DOHH2 (cell line): ENCODE measurements around the gene ATP13A2.
"Not testable (repeated sequence)": the region's sequence is repeated elsewhere in the genome, so short reads cannot be mapped to it uniquely, and the experiment has no call there.

Experiments
- H3F3A ChIP-seq: fragments of 200-600 bp; sonication (generic), shearing (Covaris generic); 2 replicates; pipeline ENCODE4 v1.6.0; 2016; ENCODE audit warnings: antibody characterized with exemption, mild to moderate bottlenecking; ENCODE audit not compliant: control insufficient read depth, insufficient read depth
- H3K27ac ChIP-seq: fragments of 200-600 bp; sonication (generic); 2 replicates; pipeline ENCODE4 v1.5.1; 2014; ENCODE audit warnings: low read depth, mild to moderate bottlenecking, low read length, moderate library complexity
- H3K27me3 ChIP-seq: fragments of 200-600 bp; sonication (generic); 2 replicates; pipeline ENCODE4 v1.6.1; 2014; ENCODE audit warnings: mild to moderate bottlenecking, low read length, mixed read lengths; ENCODE audit not compliant: control insufficient read depth
- H3K36me3 ChIP-seq: fragments of 200-600 bp; sonication (generic); 2 replicates; pipeline ENCODE4 v1.6.1; 2014; ENCODE audit warnings: mild to moderate bottlenecking, low read length, moderate library complexity, mixed read lengths; ENCODE audit not compliant: control insufficient read depth
- H3K4me1 ChIP-seq: fragments of 200-600 bp; sonication (generic); 2 replicates; pipeline ENCODE4 v1.6.1; 2014; ENCODE audit warnings: mild to moderate bottlenecking, low read length, mixed read lengths; ENCODE audit not compliant: control insufficient read depth
- H3K4me2 ChIP-seq: fragments of 200-600 bp; sonication (generic); 2 replicates; pipeline ENCODE4 v1.6.0; 2014; ENCODE audit warnings: mild to moderate bottlenecking, low read length, moderate library complexity
- H3K4me3 ChIP-seq: fragments of 200-600 bp; sonication (generic); 2 replicates; pipeline ENCODE4 v1.5.1; 2014; ENCODE audit warnings: mild to moderate bottlenecking, low read length, mixed read lengths
- H3K79me2 ChIP-seq: fragments of 200-600 bp; sonication (generic); 2 replicates; pipeline ENCODE4 v1.6.1; 2014; ENCODE audit warnings: mild to moderate bottlenecking, low read length, mixed read lengths; ENCODE audit not compliant: control insufficient read depth
- H3K9me2 ChIP-seq: fragments of 200-600 bp; sonication (generic); replicated peaks from 2 replicates; pipeline ENCODE4 v1.6.1; 2014; ENCODE audit warnings: mild to moderate bottlenecking, low read length, mixed read lengths; ENCODE audit not compliant: control insufficient read depth
- H3K9me3 ChIP-seq: fragments of 200-600 bp; sonication (generic); 2 replicates; pipeline ENCODE4 v1.6.1; 2014; ENCODE audit warnings: antibody characterized with exemption, low read length, mixed read lengths; ENCODE audit not compliant: control insufficient read depth, insufficient read depth
- H4K20me1 ChIP-seq: fragments of 200-600 bp; sonication (generic); 2 replicates; pipeline ENCODE4 v1.6.0; 2014; ENCODE audit warnings: low read depth, mild to moderate bottlenecking, antibody characterized with exemption, low read length, moderate library complexity; ENCODE audit not compliant: control insufficient read depth, insufficient read depth
- CTCF ChIP-seq: fragments of 200-600 bp; sonication (generic); IDR thresholded peaks from one replicate; pipeline ENCODE4 v1.5.1; 2014; ENCODE audit warnings: antibody characterized with exemption, mild to moderate bottlenecking, low read depth, low read length; ENCODE audit not compliant: poor library complexity, severe bottlenecking
- EZH2phosphoT487 ChIP-seq: fragments of 200-600 bp; sonication (generic); IDR thresholded peaks from 2 replicates; pipeline ENCODE4 v1.6.1; 2017; ENCODE audit warnings: borderline replicate concordance, mild to moderate bottlenecking, antibody characterized with exemption, low read length, moderate library complexity, mixed read lengths

The ATP13A2 gene

GRCh38 chr1:16965486-16966067 lies 46.2 kb downstream of the ATP13A2 start:
- Histone ChIP-seq H3K9me2 (no peaks in the 10 kb centered on the region), H3K36me3 (no peaks in the 10 kb centered on the region), H3K27ac (no peak overlapping the region), H3K79me2 (no peaks in the 10 kb centered on the region), H3K27me3 (no peaks in the 10 kb centered on the region), H3K4me2 (no peak overlapping the region), H3K9me3 (no peaks in the 10 kb centered on the region), H3K4me1 (peaks cover 5% of the 10 kb centered on the region), H3F3A (no peaks in the 10 kb centered on the region), H3K4me3 (no peak overlapping the region), H4K20me1 (no peaks in the 10 kb centered on the region)
- TF ChIP-seq CTCF = no peak
- no peak for TF ChIP-seq EZH2phosphoT487

- H3K36me3 ChIP-seq, H3K4me3 ChIP-seq, H4K20me1 ChIP-seq, H3K9me3 ChIP-seq, H3K27ac ChIP-seq, H3K79me2 ChIP-seq, H3K9me2 ChIP-seq, H3F3A ChIP-seq, H3K4me1 ChIP-seq, H3K27me3 ChIP-seq, H3K4me2 ChIP-seq: not testable (repeated sequence)
Measured at GRCh38 chr1:16964169-16964568, 47.6 kb downstream of the ATP13A2 start.

- Histone ChIP-seq H3K36me3 (no peaks in the 10 kb centered on the region), H3K27ac (no peak overlapping the region), H3K4me3 (peak overlapping the region; percentile 66), H3F3A (no peaks in the 10 kb centered on the region), H3K27me3 (no peaks in the 10 kb centered on the region), H3K9me3 (no peaks in the 10 kb centered on the region), H3K4me1 (peaks cover 7% of the 10 kb centered on the region), H3K79me2 (no peaks in the 10 kb centered on the region), H3K9me2 (no peaks in the 10 kb centered on the region), H4K20me1 (no peaks in the 10 kb centered on the region), H3K4me2 (peak overlapping the region; percentile 67)
- TF ChIP-seq CTCF (no peak), EZH2phosphoT487 (no peak)
Measured at GRCh38 chr1:16961297-16962133, 50.2 kb downstream of the ATP13A2 start.
